Activated naive CD8-positive, alpha-beta T cell treated with anti-CD3 and anti-CD28 coated beads, Interleukin-2, amount 50 U/mL, for 16 hours (primary cell): ENCODE data around the gene KIRREL3.

ENCODE experiments used
- DNase-seq: peaks from one replicate; pipeline ENCODE4 v3.0.0-alpha.2; 2020; ENCODE audit warnings: low read depth, low spot score

The KIRREL3 gene

DNA sequence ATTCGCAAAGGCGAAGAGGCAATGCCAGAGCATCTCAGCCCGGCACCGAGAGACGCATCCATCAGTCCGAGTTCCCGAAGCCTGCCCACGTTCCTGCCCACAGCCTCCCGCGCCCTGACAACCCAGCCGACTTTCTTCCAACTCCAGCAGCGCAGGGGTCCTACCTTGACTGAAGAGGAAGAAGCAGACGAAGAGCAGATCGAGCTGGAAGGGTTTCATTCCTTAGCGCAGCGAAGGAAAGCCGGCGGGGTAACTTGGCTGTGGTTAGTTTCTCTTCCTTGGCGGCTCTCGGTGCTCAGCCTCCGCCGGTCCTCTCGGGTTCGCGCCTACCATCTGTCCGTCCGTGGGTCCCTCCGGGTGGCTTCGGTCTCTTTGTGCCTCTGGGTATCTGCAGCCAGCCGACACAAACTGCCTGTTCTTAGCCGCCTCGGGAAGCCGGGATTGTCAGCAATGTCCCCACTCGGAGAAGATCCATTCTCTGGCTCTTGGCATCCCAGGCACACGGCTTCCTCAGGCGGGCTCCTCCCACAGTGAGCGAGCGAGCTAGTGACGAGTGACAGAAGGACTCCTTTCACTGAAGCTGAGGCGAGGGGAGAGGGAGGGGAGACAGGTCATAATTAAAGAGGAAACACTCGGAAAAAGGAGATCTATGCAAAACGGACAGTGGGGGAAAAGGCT is at the start of gene KIRREL3:
TSS of gene KIRREL3 (minus strand) at position 480 of the 678 bp plus-strand sequence.
- DNase-seq, result no peak

DNA sequence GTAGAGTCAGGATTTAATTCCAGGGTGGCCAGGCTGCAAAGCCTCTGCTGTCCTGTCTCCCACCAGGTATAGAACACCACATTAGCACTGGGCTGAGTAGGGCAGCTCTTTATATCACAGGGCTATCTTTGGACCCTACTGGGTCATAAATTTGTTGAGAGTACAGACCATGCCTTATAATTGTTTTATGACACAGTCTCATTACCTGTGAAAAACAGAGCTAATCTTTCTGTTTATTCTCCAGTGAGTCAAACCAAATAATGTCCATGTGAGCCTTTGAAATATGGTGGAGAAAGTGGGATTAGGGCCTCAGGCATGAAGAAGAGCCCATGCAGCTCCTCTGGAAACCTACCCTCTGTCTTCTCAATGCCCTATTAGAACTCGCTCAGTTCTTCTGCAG is 49.6 kb upstream of the KIRREL3 start:
- DNase-seq, result no peak

DNA sequence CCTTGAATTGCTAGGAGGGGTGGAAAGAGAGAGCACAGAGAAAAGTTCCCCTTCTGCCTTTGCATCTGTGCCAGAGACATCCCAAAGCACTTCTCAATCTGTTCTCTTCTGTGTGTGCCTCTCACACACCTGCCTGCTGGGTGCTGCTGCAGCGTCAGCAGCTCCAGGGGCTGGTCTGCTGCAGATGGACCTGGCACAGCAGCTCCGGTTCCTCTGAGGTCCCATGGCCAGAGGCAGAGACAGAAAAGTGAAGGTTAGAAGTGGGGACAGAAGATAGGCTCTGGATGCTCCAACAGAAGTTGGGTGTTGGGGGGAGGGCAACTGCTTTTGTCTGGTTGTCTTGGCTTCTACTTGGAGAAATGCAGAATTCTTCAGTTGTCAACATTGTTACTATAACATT is 48.9 kb upstream of the KIRREL3 start:
- no peak for DNase-seq

DNA sequence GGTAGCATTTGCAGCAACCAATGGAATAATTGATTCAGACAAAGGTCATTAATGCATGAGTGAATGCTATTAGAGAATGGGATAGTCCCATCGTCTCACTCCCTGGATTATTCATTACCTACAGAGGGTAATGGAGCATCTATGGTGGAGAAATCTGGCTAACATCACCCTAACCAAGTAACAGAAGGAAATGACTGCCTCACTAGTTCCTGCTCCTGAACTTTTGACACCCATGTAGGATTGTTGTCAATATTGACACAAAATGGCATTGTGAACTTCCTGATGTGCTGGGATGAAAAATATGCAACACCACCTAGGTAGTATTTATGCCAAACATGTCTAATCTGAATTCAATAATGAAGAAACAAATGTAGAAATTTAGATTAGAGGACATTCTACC is 44.0 kb upstream of the KIRREL3 start:
- DNase-seq, result no peak

DNA sequence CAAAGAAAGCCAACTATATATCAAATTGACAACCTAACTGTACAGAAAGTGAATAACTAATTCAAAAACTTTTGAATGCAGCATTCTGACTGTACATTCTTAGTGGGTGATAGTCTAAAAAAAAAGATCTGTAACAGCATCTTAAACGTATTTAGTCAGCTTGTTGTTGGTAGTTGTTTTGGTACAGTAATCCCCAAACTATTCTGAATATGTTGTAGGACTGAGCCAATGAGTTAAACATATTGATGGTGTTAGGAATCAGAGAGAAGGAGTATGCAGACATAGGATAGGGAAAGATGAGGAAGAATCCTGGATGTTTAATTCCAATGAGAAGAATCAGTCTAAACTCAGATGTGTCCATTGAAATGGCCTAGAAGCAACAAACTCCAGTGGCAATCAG is 41.9 kb upstream of the KIRREL3 start:
- DNase-seq, result no peak

DNA sequence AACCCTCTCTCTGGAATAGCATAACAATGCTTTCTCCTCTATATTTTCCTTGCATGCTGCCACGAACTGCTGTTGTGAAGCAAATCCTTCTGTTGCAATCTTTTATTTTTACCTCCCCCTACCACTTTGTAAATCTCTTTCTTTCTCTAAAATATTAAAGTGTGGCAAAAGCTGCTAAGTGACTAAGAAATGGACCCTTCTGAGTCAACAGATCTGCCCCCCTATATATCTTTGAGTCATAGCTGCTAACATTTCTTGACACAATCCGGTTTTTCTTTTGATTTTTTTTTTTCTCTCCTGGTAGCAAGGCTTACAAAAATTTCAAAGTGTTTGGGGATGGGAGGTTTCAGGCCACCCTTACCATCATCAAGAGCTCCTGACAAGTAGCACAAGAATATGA is 39.0 kb upstream of the KIRREL3 start:
- DNase-seq, result no peak

DNA sequence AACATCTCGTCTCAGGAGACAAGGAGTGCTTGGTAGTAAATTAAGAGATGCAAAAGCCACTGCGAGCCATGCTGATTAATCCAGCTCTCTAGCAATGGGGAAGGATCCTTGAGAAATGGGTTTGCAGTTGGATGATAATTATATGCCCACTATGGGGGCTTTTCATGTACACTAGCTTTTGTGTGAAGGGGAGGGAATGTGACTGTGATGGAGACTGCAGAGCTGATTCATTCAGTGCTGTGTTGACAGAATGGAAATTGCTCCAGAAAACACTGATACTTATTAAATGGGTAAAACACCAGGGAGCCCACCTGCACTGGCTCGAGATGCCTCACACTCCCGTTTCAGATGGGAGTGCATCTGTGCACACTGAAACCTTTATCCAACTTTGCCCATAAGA is 37.0 kb upstream of the KIRREL3 start:
- DNase-seq, result no peak

DNA sequence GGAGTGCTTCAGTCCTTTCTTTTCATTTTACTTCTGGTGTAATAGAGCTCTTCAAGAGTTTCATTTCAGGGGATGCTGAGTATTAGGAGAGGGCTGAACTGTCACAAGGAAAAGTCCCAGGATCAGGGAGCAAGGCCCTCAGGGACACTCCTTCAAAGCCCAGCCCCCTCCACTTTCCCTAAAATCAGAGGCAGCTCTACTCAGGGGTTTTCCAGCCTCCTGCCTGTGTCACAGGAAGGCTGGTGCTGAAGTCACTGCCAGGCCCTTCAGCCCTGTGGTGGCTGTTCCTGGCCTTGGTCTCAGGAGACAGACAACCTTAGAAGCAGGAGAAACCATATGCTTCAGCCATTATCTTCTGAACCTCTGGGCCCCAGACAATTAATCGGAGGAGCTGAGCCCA is 36.4 kb upstream of the KIRREL3 start:
- DNase-seq, result no peak

DNA sequence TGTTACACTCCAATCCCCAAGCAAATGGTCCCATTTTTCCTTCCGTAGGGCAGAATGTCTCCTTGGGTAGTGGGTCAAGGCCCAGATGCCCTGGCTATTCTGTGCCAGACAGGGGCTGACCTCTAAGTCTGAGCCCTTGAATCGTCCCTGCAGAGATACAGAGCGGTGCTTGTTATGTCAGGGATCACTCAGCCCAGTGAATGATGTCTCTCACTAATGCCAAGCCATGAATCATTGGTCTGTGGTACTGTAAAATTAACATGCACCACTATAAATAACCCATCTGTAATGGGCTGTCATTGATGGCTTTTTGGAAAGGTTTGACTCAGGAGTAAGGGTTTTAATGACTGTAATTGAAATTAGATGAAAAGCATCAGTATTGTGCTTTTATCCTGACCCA is 35.3 kb upstream of the KIRREL3 start:
- DNase-seq, result no peak

DNA sequence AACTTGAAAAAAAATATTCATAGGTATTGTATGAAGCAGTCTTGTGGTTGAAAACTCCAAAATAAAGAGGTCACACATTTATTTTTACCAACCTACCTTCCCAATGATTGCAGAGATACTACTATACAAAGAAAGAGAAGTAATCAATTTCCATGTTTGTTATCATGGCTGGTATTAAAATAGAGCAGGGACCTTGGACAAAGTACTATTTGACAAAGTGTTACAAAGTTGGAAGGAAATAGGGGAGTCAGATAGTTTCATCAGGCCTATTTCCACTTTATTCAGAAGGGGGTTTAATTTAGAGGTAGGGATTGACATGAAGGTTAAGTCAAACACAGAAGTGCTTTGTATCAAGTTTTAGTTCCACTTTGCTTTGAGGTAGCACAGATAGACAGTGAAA is 34.4 kb upstream of the KIRREL3 start:
- no peak for DNase-seq

DNA sequence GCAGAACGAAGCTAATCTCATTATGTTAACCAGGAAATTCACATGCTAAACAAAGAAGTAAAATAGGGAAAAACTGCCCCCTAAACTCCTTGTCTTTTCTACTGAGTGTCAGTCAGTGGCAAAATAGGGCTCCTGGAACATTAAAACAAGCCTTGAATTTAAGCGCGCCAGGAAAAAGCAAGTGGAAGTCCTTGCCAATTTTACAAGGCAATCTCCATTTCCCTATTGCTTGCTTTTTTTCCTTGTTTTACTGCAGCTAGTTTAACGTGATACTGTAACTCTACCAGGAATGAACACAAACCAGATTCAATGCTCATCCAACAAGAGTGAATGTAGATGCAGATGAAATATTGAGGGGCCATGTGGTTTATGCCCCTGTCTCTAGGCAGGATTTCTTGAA is 28.1 kb upstream of the KIRREL3 start:
- no peak for DNase-seq

DNA sequence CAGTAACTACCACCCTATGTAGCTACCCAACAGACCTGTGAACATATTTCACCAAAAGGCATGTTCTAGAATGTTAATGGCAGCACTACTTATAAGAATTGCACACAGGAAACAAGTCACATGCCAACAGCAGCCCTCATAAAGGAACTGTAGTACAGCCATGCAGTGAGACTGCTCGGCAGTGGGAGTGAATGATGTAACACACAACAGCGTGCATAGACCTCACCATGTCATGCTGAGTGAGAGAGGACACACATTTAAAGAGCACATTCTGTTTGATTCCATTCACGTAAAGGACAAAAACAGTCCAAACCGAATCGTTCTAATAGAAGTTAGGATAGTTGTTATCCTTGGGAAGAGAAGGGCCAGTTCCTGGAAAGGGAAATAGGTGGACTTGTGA is 27.2 kb upstream of the KIRREL3 start:
- DNase-seq, result no peak

DNA sequence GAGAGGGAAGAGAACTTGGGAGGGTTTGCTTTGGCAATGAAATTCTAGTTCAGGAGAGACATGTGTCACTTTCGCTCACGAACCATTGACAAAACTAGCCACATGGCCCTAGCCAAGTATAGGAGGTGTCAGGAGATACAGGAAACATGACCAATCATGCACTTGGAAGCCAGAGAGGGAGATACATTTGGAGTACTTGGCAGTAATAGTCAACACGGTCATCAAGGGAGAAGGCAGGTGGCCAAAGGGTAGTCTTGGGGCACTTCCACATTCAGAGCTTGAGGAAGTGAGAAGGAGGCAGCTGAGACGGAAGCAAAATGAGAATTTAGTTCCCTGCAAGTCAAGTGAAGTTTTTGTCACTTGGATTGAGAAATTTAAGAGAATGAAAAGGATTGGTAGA is 26.4 kb upstream of the KIRREL3 start:
- DNase-seq, result no peak

DNA sequence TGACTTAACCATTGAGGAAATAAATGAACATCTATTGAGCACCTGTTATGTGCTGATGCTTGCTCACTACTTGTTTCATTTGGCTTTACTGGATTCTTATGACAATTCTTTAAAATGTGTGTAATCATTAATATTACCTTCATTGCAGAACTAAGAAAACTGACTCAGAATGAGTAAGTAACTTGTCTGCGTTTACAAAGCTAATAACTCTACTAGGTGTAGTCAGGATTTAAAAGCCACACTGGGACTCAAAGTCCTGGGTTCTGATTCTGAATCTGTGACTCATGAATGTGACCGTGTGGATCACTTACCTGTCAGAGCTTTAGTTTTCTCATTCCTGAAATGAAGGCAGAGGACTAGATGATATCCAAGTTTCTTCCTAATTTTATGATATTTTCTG is 23.4 kb upstream of the KIRREL3 start:
- no peak for DNase-seq

DNA sequence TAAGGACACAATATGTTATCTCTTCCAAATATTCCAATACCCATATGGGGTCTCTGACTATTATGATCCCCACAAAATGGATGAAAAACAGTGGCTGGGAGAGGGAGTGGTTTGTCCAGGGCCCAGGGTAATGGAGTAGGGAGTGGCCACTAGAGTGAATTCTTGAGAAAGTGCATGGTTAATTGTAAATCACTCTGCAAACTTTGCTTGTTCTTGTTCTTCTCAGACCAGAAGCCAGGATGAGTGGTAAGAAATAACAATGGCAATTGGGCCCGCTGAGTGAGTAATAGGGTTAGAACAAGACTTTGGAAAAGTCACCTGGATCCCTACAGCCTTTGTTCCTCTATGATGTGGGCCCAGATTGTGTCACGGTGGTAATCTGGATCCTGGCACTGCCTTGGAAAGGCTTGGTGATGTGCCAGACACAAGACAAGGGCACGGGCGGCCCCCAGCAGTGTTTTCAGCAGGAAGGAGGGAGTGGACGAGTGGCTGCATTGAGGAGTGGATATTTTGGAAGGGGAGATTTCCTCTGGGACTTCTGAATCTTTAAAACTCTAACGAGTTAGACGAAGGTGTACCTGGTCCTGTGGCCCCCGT is 18.2 kb upstream of the KIRREL3 start:
- no peak for DNase-seq

DNA sequence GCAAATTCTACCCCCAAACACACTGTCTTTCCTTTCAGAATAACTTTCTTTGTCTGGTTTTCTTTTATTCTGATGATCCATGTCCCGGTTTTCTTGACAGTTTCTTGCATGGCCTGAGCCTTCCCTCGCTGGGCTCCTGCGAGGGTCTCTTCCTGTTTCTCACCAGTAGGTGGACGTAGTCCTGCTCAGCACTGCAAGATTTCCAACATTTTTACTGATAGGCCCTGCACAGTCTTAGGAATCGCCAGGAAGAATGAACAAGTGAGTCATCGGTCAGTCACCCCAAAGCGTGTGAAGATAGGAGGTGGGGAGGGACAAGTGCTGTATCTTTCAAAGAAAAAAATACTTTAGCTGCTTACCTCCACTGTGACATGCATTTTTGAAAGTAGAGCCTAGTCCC is 16.9 kb upstream of the KIRREL3 start:
- DNase-seq, result no peak

DNA sequence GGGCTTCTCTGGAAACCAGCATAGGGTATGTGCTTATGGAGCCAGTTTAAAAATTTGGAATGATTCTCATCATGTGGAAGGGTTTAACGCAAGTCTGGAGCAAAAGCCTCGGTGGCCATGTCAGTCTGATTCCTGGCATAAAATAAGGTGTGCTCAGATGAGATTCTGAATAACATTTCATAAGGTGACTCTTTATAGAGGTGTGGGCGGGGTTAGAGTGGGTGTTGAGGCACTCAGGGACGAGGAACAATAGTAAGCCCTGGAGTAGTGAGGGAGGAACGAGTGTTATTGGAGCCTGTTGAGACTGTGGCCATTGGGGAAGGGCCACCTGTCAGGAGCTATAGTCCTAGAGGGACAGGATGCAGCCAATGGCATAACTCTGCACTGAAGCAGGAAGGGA is 13.0 kb upstream of the KIRREL3 start:
- DNase-seq, result no peak

DNA sequence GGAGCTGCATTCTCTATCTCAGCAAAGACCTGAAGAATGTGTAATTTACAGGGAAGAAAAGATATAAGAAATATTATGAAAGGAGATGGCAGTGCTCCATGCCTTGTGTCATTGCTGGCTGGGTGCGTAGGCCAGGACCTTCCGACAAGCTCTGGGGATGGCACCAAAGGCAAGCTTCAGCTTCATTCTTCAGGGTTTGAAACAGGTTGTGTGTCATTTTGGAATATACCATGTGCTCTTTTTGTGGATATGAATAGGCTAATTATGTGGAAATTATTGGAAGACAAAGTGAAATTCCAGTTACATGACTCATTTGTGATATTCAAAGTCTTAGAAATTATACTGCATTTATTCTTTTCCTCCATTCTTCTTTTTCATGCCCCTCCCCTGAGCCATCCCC is 5.7 kb upstream of the KIRREL3 start:
- no peak for DNase-seq

DNA sequence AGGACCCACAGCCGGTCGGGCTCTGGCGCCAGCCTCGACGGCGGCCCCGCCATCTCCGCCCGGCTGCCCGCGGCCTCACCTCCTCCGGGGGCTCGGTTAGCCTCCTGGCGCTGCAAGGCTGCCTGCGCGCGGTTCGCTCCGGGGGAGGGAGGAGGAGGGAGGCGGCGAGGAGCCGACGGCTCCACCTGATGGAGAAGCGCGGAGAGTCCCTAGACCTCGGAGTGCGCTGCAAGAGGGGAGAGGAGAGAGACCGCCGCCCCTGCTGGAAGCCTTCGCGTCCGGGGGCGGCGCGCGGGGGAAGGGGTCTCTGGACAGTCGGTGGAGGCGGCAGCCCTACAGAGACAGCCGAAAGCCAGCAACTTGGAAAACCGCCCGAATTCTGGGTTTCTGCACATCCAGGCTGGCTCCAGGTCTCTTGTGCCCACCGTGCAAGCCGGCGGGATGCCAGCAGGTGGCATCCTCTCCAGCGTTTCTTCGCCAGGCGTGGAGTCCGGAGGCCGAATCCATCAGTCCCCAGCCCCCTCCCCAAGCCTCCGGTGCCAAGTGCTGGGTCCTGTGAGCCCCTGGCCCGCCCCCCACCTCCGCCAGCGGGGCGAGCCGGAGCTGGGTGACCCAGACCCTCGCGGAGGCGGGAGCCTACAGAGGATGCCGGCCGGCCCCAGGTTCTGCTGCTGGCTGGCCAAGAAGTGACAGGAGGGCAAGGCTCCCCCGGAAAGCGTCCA is 2.9 kb upstream of the KIRREL3 start:
- no peak for DNase-seq

DNA sequence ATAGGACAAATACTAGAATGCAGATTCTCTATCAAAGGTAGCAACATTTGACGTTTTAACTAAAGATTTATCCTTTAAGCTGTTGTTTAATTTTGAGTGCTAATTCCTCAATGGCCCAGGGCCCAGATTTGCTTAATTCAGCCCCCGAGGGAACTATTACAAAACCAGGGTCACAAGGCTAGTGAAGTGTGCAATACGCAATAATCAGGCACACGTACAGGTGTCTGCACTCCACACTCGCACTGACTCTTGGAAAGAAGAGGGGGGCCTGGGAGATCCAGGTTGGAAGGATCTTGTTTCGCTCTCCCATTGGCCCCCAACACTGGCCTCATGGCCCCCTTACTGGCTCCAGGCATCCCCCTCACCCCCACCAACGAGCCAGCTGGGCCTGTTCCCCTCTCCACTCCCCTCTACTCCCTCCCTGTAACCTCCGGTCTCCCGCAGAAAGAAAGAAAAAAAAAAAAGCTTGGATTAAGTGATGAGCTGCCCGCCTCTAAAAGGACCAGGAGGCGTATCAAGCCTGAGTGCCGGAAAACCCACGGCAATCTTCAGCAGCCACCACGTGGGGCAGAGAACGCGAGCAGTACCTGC is 2.2 kb upstream of the KIRREL3 start:
- no peak for DNase-seq

DNA sequence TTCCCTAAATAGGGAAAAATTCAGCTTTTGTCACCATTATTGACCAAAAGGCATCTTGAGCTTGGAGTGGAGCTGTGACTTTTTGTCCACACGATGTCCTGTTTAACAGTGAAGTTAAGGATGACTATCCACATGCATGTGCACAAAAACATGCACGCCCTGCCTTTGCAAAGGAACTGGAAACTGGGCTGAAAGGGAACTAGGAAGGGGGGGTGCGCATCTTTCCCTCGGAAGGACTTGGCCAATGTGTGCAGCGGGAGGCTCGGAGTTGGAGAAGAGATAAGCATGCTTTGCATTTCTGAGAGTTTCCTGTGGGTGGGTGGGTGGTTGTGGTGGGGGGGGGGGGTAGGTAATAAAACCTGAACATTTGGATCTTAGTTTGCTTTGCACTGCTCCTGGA is 411 bp upstream of the KIRREL3 start:
- DNase-seq, result no peak

DNA sequence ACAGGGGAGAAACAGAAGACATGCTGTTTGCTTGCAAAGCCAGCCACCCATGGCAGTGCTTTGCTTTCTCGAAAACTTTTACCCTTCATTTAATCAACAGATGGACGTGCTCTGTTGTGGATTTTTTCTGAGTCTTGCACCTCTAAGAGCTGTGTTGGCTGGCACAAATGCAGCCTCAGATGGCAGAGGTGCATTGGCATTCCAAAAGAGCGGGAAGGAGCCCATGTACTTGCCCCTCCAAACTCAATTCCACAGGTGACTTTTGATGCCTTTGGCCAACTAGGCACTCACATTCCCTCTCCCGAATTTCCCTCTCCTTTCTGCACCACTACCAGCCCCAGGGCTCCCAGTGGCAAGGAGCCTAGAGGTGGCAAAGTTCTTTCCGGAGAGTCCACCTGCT is 1.2 kb downstream of the KIRREL3 start:
- DNase-seq, result no peak

DNA sequence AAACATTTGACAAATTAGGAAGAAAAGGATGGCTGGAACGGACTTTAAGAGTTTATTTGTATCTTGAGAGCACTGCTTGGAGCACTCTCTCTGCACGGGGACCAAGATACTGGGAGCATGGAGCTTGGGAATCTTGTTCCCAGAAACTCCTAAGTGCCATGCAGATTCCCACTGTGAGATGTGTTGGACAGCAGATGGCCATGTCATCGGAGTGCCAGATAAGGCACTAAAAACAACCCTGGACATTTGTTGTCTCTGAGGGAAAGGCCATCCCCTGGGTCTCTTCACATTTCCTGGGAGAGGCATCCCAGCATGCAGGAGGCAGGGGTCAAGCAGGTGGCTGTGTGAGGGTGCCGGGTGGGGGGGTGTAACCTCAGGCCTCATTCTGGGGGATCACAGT is 2.9 kb downstream of the KIRREL3 start:
- DNase-seq, result no peak
